GM12878 (cell line): ENCODE data around the gene LRRC37A3. TPM values are rescaled to one million over a fixed set of nuclear protein-coding genes. Genes with fewer than 3 reads are reported as not detected.

Experiments used
- BACH1 ChIP-seq: fragments of 450-650 bp; IDR thresholded peaks from 2 replicates; pipeline ENCODE4 v1.6.1; 2017; ENCODE audit warnings: mild to moderate bottlenecking, borderline replicate concordance
- BHLHE40 ChIP-seq, 2 experiments: fragments of 450-650 bp in 1 of 2; IDR thresholded peaks; 2 replicates each; pipeline ENCODE4 v1.6.1; 2011 to 2017; ENCODE audit warnings: low read depth in 2 of 2, borderline replicate concordance in 1 of 2, improper control_type of control experiment in 1 of 2, low read length in 1 of 2, mild to moderate bottlenecking in 1 of 2
- EP300 ChIP-seq, 2 experiments: fragments of 150-350 bp in 1 of 2; IDR thresholded peaks; 2 replicates each; pipeline ENCODE4 v1.6.1; 2011 to 2012; ENCODE audit warnings: low read depth in 2 of 2, low read length in 2 of 2, borderline replicate concordance in 1 of 2, improper control_type of control experiment in 1 of 2, inconsistent platforms in 1 of 2; ENCODE audit not compliant: control insufficient read depth in 1 of 2
- ETV6 ChIP-seq, 2 experiments: fragments of 450-650 bp in 1 of 2; IDR thresholded peaks in 1 of 2; conservative IDR thresholded peaks in 1 of 2; 2 replicates each; pipeline ENCODE4 v1.6.1; 2014; ENCODE audit warnings: antibody characterized with exemption in 1 of 2, borderline replicate concordance in 1 of 2, low read depth in 1 of 2, mild to moderate bottlenecking in 1 of 2, moderate library complexity in 1 of 2
- FOXM1 ChIP-seq: IDR thresholded peaks from 2 replicates; pipeline ENCODE4 v1.6.1; 2012; ENCODE audit warnings: low read depth, mild to moderate bottlenecking, inconsistent platforms, low read length, moderate library complexity
- GATAD2B ChIP-seq: fragments of 450-650 bp; conservative IDR thresholded peaks from 2 replicates; pipeline ENCODE4 v1.6.1; 2017; ENCODE audit warnings: low read depth, mild to moderate bottlenecking, moderate library complexity
- IKZF1 ChIP-seq: fragments of 450-650 bp; conservative IDR thresholded peaks from 2 replicates; pipeline ENCODE4 v1.6.1; 2017; ENCODE audit warnings: antibody characterized with exemption, mild to moderate bottlenecking
- MXI1 ChIP-seq: fragments of 150-350 bp; IDR thresholded peaks from 2 replicates; pipeline ENCODE4 v1.6.1; 2011; ENCODE audit warnings: low read depth, mild to moderate bottlenecking, inconsistent platforms, low read length, improper control_type of control experiment
- NFIC ChIP-seq: IDR thresholded peaks from 2 replicates; pipeline ENCODE4 v1.6.1; 2012; ENCODE audit warnings: low read depth, mild to moderate bottlenecking, inconsistent platforms, low read length, moderate library complexity
- NKRF ChIP-seq: fragments of 450-650 bp; conservative IDR thresholded peaks from 2 replicates; pipeline ENCODE4 v1.6.1; 2017; ENCODE audit warnings: mild to moderate bottlenecking, moderate library complexity
- ZNF217 ChIP-seq: fragments of 450-650 bp; IDR thresholded peaks from 2 replicates; pipeline ENCODE4 v1.6.1; 2017; ENCODE audit warnings: antibody characterized with exemption, mild to moderate bottlenecking
- ZNF24 ChIP-seq: fragments of 450-650 bp; IDR thresholded peaks from 2 replicates; pipeline ENCODE4 v1.6.1; 2017; ENCODE audit warnings: antibody characterized with exemption, mild to moderate bottlenecking
- ZNF687 ChIP-seq: fragments of 450-650 bp; IDR thresholded peaks from 2 replicates; pipeline ENCODE4 v1.6.1; 2017; ENCODE audit warnings: mild to moderate bottlenecking, moderate library complexity
- polyA plus RNA-seq, 11 experiments: library from polyadenylated mRNA; depleted of rRNA in 4 of 11; unstranded in 6 of 11; stranded (reverse) in 5 of 11; fragments of >200 nt; fragmentation: Nextera tagmentation in 4 of 11; fragmentation: Illumina TruSeq in 1 of 11; extraction: Ambion mirVana in 4 of 11; extraction: Trizol in 1 of 11; gene quantifications; 1 replicate in 1 of 11; 2 replicates in 10 of 11; pipeline versions ENCODE4 v1.2.1 to v1.2.3, GENCODE V29; 2011 to 2016; ENCODE audit warnings: inconsistent platforms in 2 of 11, missing spikeins in 2 of 11, low read depth in 1 of 11
- total RNA-seq, 4 experiments: library from RNA; depleted of rRNA in 3 of 4; stranded (reverse); fragments of >200 nt in 3 of 4; fragmentation: Illumina TruSeq in 1 of 4; extraction: Trizol in 1 of 4; gene quantifications; 2 replicates each; pipeline versions ENCODE4 v1.2.1 to v1.2.3, GENCODE V29; 2013 to 2021
- TF ChIP-seq, protein P1 (sequence below): IDR thresholded peaks from 2 replicates; pipeline ENCODE4 v1.6.1; 2011; ENCODE audit warnings: borderline replicate concordance, low read depth, mild to moderate bottlenecking, moderate library complexity, low read length; ENCODE audit not compliant: insufficient read depth, poor library complexity, severe bottlenecking

The LRRC37A3 gene
- total and polyA plus RNA-seq, 10 of the 15 experiments (the other 5 are each of a cell fraction or from before 2014, with no cell fraction given): 0.18 to 10.0 (median 2.7) TPM

- peak in 1 of 2 experiments; percentile 69; a peak in 1 of 4 replicates for TF ChIP-seq ETV6 (conservative IDR thresholded peaks at IDR 0.05 in 1 of 2, IDR thresholded peaks at IDR 0.05 in 1 of 2; ENCODE audit: borderline replicate concordance in 1 of 2, low read depth in 1 of 2)
- peak; percentile 68; the same call in 1 of the 2 replicates for TF ChIP-seq IKZF1
- peak; percentile 53; the same call in 1 of the 2 replicates for TF ChIP-seq ZNF24
- peak; percentile 46 to 92; a peak in 3 of 4 replicates for TF ChIP-seq BHLHE40 (IDR thresholded peaks at IDR 0.05; ENCODE audit: borderline replicate concordance in 1 of 2, low read depth in 2 of 2, low read length in 1 of 2)
- TF ChIP-seq NFIC: peak; percentile 33; the same call in 1 of the 2 replicates
- peak; percentile 94 for TF ChIP-seq ZNF687
- TF ChIP-seq, protein P1, sequence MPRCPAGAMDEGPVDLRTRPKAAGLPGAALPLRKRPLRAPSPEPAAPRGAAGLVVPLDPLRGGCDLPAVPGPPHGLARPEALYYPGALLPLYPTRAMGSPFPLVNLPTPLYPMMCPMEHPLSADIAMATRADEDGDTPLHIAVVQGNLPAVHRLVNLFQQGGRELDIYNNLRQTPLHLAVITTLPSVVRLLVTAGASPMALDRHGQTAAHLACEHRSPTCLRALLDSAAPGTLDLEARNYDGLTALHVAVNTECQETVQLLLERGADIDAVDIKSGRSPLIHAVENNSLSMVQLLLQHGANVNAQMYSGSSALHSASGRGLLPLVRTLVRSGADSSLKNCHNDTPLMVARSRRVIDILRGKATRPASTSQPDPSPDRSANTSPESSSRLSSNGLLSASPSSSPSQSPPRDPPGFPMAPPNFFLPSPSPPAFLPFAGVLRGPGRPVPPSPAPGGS: peak; percentile 48
- peak; percentile 78 for TF ChIP-seq GATAD2B
- TF ChIP-seq MXI1: peak; percentile 53; the same call in 1 of the 2 replicates
- peak; percentile 56; the same call in 1 of the 2 replicates for TF ChIP-seq ZNF217
- TF ChIP-seq BACH1: peak; percentile 81; the same call in 1 of the 2 replicates
- peak in 1 of 2 experiments; percentile 49; a peak in 2 of 4 replicates for TF ChIP-seq EP300 (IDR thresholded peaks at IDR 0.05; ENCODE audit: borderline replicate concordance in 1 of 2, control insufficient read depth in 1 of 2, low read depth in 2 of 2, low read length in 2 of 2)
- TF ChIP-seq NKRF: peak; percentile 30; the same call in 1 of the 2 replicates
- TF ChIP-seq FOXM1: peak; percentile 72
- TF ChIP-seq, all 136 proteins: peak for 33; not testable (repeated sequence) for 103
Observed at GRCh38 chr17:64965873-64966287, 46.6 kb upstream of the LRRC37A3 start (continued).
